SK-N-SH (cell line): ENCODE measurements around the gene NUPR2. TPM values are rescaled to one million over a fixed set of nuclear protein-coding genes. Genes with fewer than 3 reads are reported as not detected.

Experiments
- CTCF ChIA-PET: fragments of 300-600, 350-600 bp; formaldehyde crosslinking; extraction: SDS; loops from one replicate; lab custom pipeline; 2021; lab: Yijun Ruan, JAX
- POLR2A ChIA-PET: fragments of 350-600 bp; sonication (Branson Sonifier 250); formaldehyde crosslinking; extraction: SDS; loops from one replicate; lab custom pipeline; 2020; ENCODE audit warnings: antibody characterized with exemption, inconsistent platforms; lab: Yijun Ruan, JAX
- DNase-seq: peaks from one replicate; pipeline ENCODE4 v3.0.0; 2012
- H2AFZ ChIP-seq: fragments of 200-600 bp; sonication (generic); 2 replicates; pipeline ENCODE4 v1.8.1; 2016; ENCODE audit warnings: antibody characterized with exemption, mild to moderate bottlenecking, low read depth
- H3F3A ChIP-seq: fragments of 200-600 bp; sonication (generic); replicated peaks from 2 replicates; pipeline ENCODE3; 2016; ENCODE audit warnings: antibody characterized with exemption, mild to moderate bottlenecking; ENCODE audit not compliant: insufficient read depth
- H3K27ac ChIP-seq, 2 experiments: fragments of 200-500 bp in 1 of 2; fragments of 200-600 bp in 1 of 2; sonication (Bioruptor generic) in 1 of 2; sonication (generic), shearing (Covaris generic) in 1 of 2; 2 replicates each; pipeline versions ENCODE4 v1.5.1 to v1.6.1; 2014 to 2016; ENCODE audit warnings: low read depth in 2 of 2, inconsistent platforms in 1 of 2, low read length in 1 of 2, mild to moderate bottlenecking in 1 of 2, mixed read lengths in 1 of 2
- H3K27me3 ChIP-seq: fragments of 200-600 bp; sonication (generic), shearing (Covaris generic); 2 replicates; pipeline ENCODE4 v1.6.1; 2016; ENCODE audit warnings: mixed run types; ENCODE audit not compliant: insufficient read depth
- H3K36me3 ChIP-seq, 2 experiments: fragments of 200-500 bp in 1 of 2; fragments of 200-600 bp in 1 of 2; sonication (Bioruptor generic) in 1 of 2; sonication (generic) in 1 of 2; replicated peaks in 1 of 2; 2 replicates each; pipeline versions ENCODE3 to v1.5.1; 2014 to 2016; ENCODE audit warnings: low read length in 1 of 2, mild to moderate bottlenecking in 1 of 2; ENCODE audit not compliant: insufficient read depth in 2 of 2, control insufficient read depth in 1 of 2
- H3K4me1 ChIP-seq, 2 experiments: fragments of 200-500 bp in 1 of 2; fragments of 200-600 bp in 1 of 2; sonication (Bioruptor generic) in 1 of 2; sonication (generic), shearing (Covaris generic) in 1 of 2; 2 replicates each; pipeline versions ENCODE4 v1.5.1 to v1.6.1; 2014 to 2016; ENCODE audit warnings: low read depth in 1 of 2, low read length in 1 of 2, mixed run types in 1 of 2; ENCODE audit not compliant: insufficient read depth in 2 of 2, control insufficient read depth in 1 of 2
- H3K4me2 ChIP-seq: fragments of 200-600 bp; sonication (generic), shearing (Covaris generic); 2 replicates; pipeline ENCODE4 v1.6.1; 2017; ENCODE audit warnings: mixed run types
- H3K4me3 ChIP-seq, 2 experiments: fragments of 200-500 bp in 1 of 2; fragments of 200-600 bp in 1 of 2; sonication (Bioruptor generic) in 1 of 2; sonication (generic), shearing (Covaris generic) in 1 of 2; 2 replicates each; pipeline versions ENCODE4 v1.5.1 to v1.8.1; 2014 to 2016; ENCODE audit warnings: low read depth in 2 of 2, inconsistent platforms in 1 of 2, low read length in 1 of 2, mild to moderate bottlenecking in 1 of 2, mixed read lengths in 1 of 2, moderate library complexity in 1 of 2
- H3K79me2 ChIP-seq: fragments of 200-600 bp; sonication (generic); 2 replicates; pipeline ENCODE4 v1.8.1; 2017; ENCODE audit warnings: mild to moderate bottlenecking; ENCODE audit not compliant: insufficient read depth
- H3K9ac ChIP-seq: fragments of 200-600 bp; sonication (generic); 2 replicates; pipeline ENCODE4 v1.6.1; 2017; ENCODE audit warnings: mixed run types
- H3K9me2 ChIP-seq: fragments of 200-600 bp; sonication (generic); 2 replicates; pipeline ENCODE4 v1.6.1; 2017; ENCODE audit warnings: mixed run types
- H3K9me3 ChIP-seq: fragments of 200-600 bp; sonication (generic); 2 replicates; pipeline ENCODE4 v1.6.1; 2017; ENCODE audit warnings: mixed run types, mild to moderate bottlenecking, moderate library complexity
- H4K20me1 ChIP-seq: fragments of 200-600 bp; sonication (generic); 2 replicates; pipeline ENCODE4 v1.6.1; 2017; ENCODE audit warnings: mild to moderate bottlenecking, mixed run types; ENCODE audit not compliant: insufficient read depth
- CTCF ChIP-seq: fragments of 200-600 bp; sonication (generic); IDR thresholded peaks from 2 replicates; pipeline ENCODE4 v1.6.1; 2017; ENCODE audit warnings: antibody characterized with exemption, mild to moderate bottlenecking, moderate library complexity
- EZH2phosphoT487 ChIP-seq: fragments of 200-600 bp; sonication (generic); IDR thresholded peaks from 2 replicates; pipeline ENCODE4 v1.6.1; 2017; ENCODE audit warnings: low read depth, mixed run types, mild to moderate bottlenecking, antibody characterized with exemption, moderate library complexity, borderline replicate concordance
- FOSL2 ChIP-seq: IDR thresholded peaks from 2 replicates; pipeline ENCODE4 v1.4.0; 2012; ENCODE audit warnings: low read depth, mild to moderate bottlenecking, moderate library complexity, borderline replicate concordance
- FOXJ3 ChIP-seq: sonication (generic); formaldehyde crosslinking; IDR thresholded peaks from 2 replicates; pipeline ENCODE4 v1.5.1; 2020; ENCODE audit warnings: mild to moderate bottlenecking, missing genetic modification reagents
- IRF3 ChIP-seq: fragments of 150-350 bp; IDR thresholded peaks from 2 replicates; pipeline ENCODE4 v1.6.1; 2016; ENCODE audit warnings: mild to moderate bottlenecking, low read depth, low read length
- MAX ChIP-seq: IDR thresholded peaks from 2 replicates; pipeline ENCODE4 v1.4.0; 2012; ENCODE audit warnings: low read depth
- MXI1 ChIP-seq: IDR thresholded peaks from 2 replicates; pipeline ENCODE4 v1.6.1; 2012; ENCODE audit warnings: mild to moderate bottlenecking, low read depth, low read length, improper control_type of control experiment
- NRF1 ChIP-seq: IDR thresholded peaks from 2 replicates; pipeline ENCODE4 v1.6.1; 2012; ENCODE audit warnings: low read depth, mild to moderate bottlenecking, low read length
- PBX3 ChIP-seq: IDR thresholded peaks from 2 replicates; pipeline ENCODE4; 2012
- RXRA ChIP-seq: IDR thresholded peaks from 2 replicates; pipeline ENCODE4 v1.4.0; 2012; ENCODE audit warnings: low read depth, mild to moderate bottlenecking, borderline replicate concordance
- SMC3 ChIP-seq: IDR thresholded peaks from 2 replicates; pipeline ENCODE4 v1.6.1; 2012; ENCODE audit warnings: low read depth, low read length, improper control_type of control experiment
- TCF12 ChIP-seq: IDR thresholded peaks from 2 replicates; pipeline ENCODE4 v1.4.0; 2012
- USF1 ChIP-seq: IDR thresholded peaks from 2 replicates; pipeline ENCODE4 v1.4.0; 2012; ENCODE audit warnings: low read depth, borderline replicate concordance
- USF2 ChIP-seq: fragments of 150-350 bp; IDR thresholded peaks from 2 replicates; pipeline ENCODE4 v1.6.1; 2017; ENCODE audit warnings: antibody characterized with exemption, low read length, low read depth, borderline replicate concordance
- ZBTB33 ChIP-seq: IDR thresholded peaks from 2 replicates; pipeline ENCODE4 v1.4.0; 2012; ENCODE audit warnings: low read depth, borderline replicate concordance
- WGBS: methylation state at CpG from one replicate; pipeline ENCODE4 v1.1.6; 2017; ENCODE audit warnings: low lambda C conversion rate; 5-methylcytosine and 5-hydroxymethylcytosine counted together
- polyA plus RNA-seq, 3 experiments: library from polyadenylated mRNA; depleted of rRNA; stranded (reverse); fragments of >200 nt; gene quantifications; 2 replicates each; pipeline ENCODE4 v1.2.3, GENCODE V29; 2012

NUPR2 gene
- polyA plus RNA-seq, 1 of the 3 experiments (the other 2 are of a cell fraction) = not detected

- 40% methylated on average over 8 of the region's 8 CpGs for WGBS
- Histone ChIP-seq H3F3A (no peaks in the 10 kb centered on the region), H3K27me3 (no peaks in the 10 kb centered on the region; the same call in 1 of the 2 replicates), H3K4me3 (no peak overlapping the region), H4K20me1 (no peaks in the 10 kb centered on the region), H3K9me3 (no peaks in the 10 kb centered on the region), H3K9ac (no peak overlapping the region), H3K79me2 (no peaks in the 10 kb centered on the region), H3K9me2 (no peaks in the 10 kb centered on the region), H2AFZ (peak overlapping the region; percentile 48; the same call in 1 of the 2 replicates), H3K4me1 (no peaks in the 10 kb centered on the region), H3K27ac (no peak overlapping the region), H3K36me3 (no peaks in the 10 kb centered on the region), H3K4me2 (0 out of 2 replicates have a peak overlapping the region, but pooled peaks have one; percentile 8)
- POLR2A ChIA-PET = no interaction called here
- CTCF ChIA-PET = interaction anchor here (1.3 kb wide), 1 partner anchor 46 kb away, joined by 4 read pairs; no protein-coding TSS in a partner anchor
- no peak for DNase-seq
- no peak for TF ChIP-seq SMC3
- no peak for TF ChIP-seq MXI1
- no peak for TF ChIP-seq IRF3
- no peak for TF ChIP-seq USF1
- no peak for TF ChIP-seq TCF12
- no peak for TF ChIP-seq EZH2phosphoT487
- no peak for TF ChIP-seq PBX3
- TF ChIP-seq FOXJ3 (CRISPR knock-in tag) = no peak
- TF ChIP-seq FOSL2 = no peak
- TF ChIP-seq NRF1 = no peak
- no peak for TF ChIP-seq RXRA
- TF ChIP-seq MAX = no peak
- no peak for TF ChIP-seq USF2
- no peak for TF ChIP-seq CTCF
- no peak for TF ChIP-seq ZBTB33
These were observed 9.6 kb upstream of the NUPR2 start for GRCh38 chr7:56125831-56126230.
